NCI-H2171 (cell line): ENCODE data around the gene DHRS3.
A peak's percentile ranks its signal among the peaks of the same experiment; 100 is the strongest.
"Not testable (repeated sequence)": the region's sequence is repeated elsewhere in the genome, so short reads cannot be mapped to it uniquely, and the experiment has no call there.

ENCODE experiments used
- DNase-seq: peaks from one replicate; lab custom pipeline; 2025; lab: John Stamatoyannopoulos, UW

DHRS3 gene

GRCh38 chr1:12617901-12618660 lies at the start of gene DHRS3:
DHRS3 (minus strand) TSS chr1:12618210; CDS start chr1:12617348, 862 bp downstream.
- peak; percentile 91 for DNase-seq

GRCh38 chr1:12666141-12666735 lies 48.2 kb upstream of the DHRS3 start:
- DNase-seq = no peak

GRCh38 chr1:12665511-12665910 lies 47.5 kb upstream of the DHRS3 start:
- DNase-seq = no peak

GRCh38 chr1:12662556-12662955 lies 44.5 kb upstream of the DHRS3 start:
- DNase-seq = no peak

- no peak for DNase-seq
These were observed 43.7 kb upstream of the DHRS3 start for GRCh38 chr1:12661606-12662219.

- peak; percentile 28 for DNase-seq
These were observed 40.8 kb upstream of the DHRS3 start for GRCh38 chr1:12658531-12659453.

- DNase-seq = not testable (repeated sequence)
These were observed 40.0 kb upstream of the DHRS3 start for GRCh38 chr1:12657885-12658512.

GRCh38 chr1:12657060-12657884 lies 39.3 kb upstream of the DHRS3 start:
- DNase-seq = no peak

- no peak for DNase-seq
These were observed 38.6 kb upstream of the DHRS3 start for GRCh38 chr1:12656575-12656974.

- no peak for DNase-seq
These were observed 36.6 kb upstream of the DHRS3 start for GRCh38 chr1:12654657-12655056.

GRCh38 chr1:12654004-12654567 lies 36.1 kb upstream of the DHRS3 start:
- no peak for DNase-seq

GRCh38 chr1:12649971-12650421 lies 32.0 kb upstream of the DHRS3 start:
- no peak for DNase-seq

GRCh38 chr1:12648741-12649140 lies 30.7 kb upstream of the DHRS3 start:
- DNase-seq = no peak

GRCh38 chr1:12645401-12645800 lies 27.4 kb upstream of the DHRS3 start:
- DNase-seq = not testable (repeated sequence)

GRCh38 chr1:12644829-12645228 lies 26.8 kb upstream of the DHRS3 start:
- DNase-seq = no peak

GRCh38 chr1:12644237-12644636 lies 26.2 kb upstream of the DHRS3 start:
- no peak for DNase-seq

GRCh38 chr1:12643785-12644184 lies 25.8 kb upstream of the DHRS3 start, which contains the start of gene AADACL4:
AADACL4 (plus strand) TSS chr1:12644085; CDS start chr1:12644547, 462 bp downstream.
- DNase-seq = no peak

- no peak for DNase-seq
These were observed 25.1 kb upstream of the DHRS3 start for GRCh38 chr1:12643079-12643478.

GRCh38 chr1:12640958-12641272 lies 22.9 kb upstream of the DHRS3 start:
- no peak for DNase-seq

GRCh38 chr1:12640237-12640957 lies 22.4 kb upstream of the DHRS3 start:
- DNase-seq = no peak
